ENCODE data around the gene SSX7.
"Not testable (repeated sequence)": the region's sequence is repeated elsewhere in the genome, so short reads cannot be mapped to it uniquely, and the experiment has no call there.

DNA sequence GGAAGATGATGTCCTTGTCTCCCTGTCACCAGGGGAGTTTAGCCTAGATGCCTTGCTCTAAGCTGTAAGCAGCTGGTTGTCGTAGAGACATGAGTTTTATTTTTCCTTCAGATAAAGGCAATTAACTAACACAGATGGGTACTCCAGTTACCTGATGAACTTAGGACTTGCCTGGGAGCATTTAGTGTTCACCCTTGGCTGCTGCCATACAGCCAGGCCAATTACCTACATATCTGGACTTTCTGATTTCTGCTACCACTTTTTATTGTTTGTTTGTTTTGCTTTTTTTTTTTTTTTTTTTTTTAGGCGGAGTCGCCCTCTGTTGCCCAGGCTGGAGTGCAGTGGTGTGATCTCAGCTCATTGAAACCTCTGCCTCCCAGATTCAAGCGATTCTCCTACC lies 37.3 kb upstream of the SSX7 start:
- TF ChIP-seq, protein P1, sequence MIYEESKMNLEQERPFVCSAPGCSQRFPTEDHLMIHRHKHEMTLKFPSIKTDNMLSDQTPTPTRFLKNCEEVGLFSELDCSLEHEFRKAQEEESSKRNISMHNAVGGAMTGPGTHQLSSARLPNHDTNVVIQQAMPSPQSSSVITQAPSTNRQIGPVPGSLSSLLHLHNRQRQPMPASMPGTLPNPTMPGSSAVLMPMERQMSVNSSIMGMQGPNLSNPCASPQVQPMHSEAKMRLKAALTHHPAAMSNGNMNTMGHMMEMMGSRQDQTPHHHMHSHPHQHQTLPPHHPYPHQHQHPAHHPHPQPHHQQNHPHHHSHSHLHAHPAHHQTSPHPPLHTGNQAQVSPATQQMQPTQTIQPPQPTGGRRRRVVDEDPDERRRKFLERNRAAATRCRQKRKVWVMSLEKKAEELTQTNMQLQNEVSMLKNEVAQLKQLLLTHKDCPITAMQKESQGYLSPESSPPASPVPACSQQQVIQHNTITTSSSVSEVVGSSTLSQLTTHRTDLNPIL (CRISPR knock-in tag; IDR thresholded peaks at IDR 0.05; ENCODE audit: low read depth), result not testable (repeated sequence)
- not testable (repeated sequence) for TF ChIP-seq ZFP3, SNAI2 (CRISPR knock-in tag; IDR thresholded peaks at IDR 0.05)

Measured in SK-N-SH treated with all-trans-retinoic acid at 6 μM for 48 hours (cell line).